RWPE2 (cell line): Measurements from ENCODE around the gene SLCO3A1.

Experiments used
- ATAC-seq: fragments of 200-7000 bp; cut with Tn5 transposase; 3 replicates; pipeline ENCODE4 v1.9.1; 2021; ENCODE audit warnings: low read depth
- DNase-seq: peaks from one replicate; pipeline ENCODE4 v3.0.0-alpha.2; 2020; ENCODE audit warnings: low spot score
- H3K27ac ChIP-seq: fragments of 450-650 bp; 2 replicates; pipeline ENCODE4 v1.5.1; 2017; ENCODE audit warnings: mild to moderate bottlenecking; ENCODE audit not compliant: poor library complexity, severe bottlenecking
- H3K27me3 ChIP-seq: fragments of 250-450 bp; sonication (Bioruptor Pico); 2 replicates; pipeline ENCODE4 v1.5.1; 2021; ENCODE audit warnings: mild to moderate bottlenecking, moderate library complexity; ENCODE audit not compliant: insufficient read depth, poor library complexity, severe bottlenecking
- H3K36me3 ChIP-seq: fragments of 250-450 bp; sonication (Bioruptor Pico); 2 replicates; pipeline ENCODE4 v1.5.1; 2020; ENCODE audit warnings: low read depth, mild to moderate bottlenecking, moderate library complexity
- H3K4me1 ChIP-seq: fragments of 250-450 bp; sonication (Bioruptor Pico); 2 replicates; pipeline ENCODE4 v1.5.1; 2021; ENCODE audit warnings: mild to moderate bottlenecking, moderate library complexity; ENCODE audit not compliant: insufficient read depth, poor library complexity, severe bottlenecking
- H3K4me3 ChIP-seq: fragments of 250-450 bp; sonication (Bioruptor Pico); 2 replicates; pipeline ENCODE4 v1.5.1; 2021; ENCODE audit warnings: mild to moderate bottlenecking, moderate library complexity; ENCODE audit not compliant: severe bottlenecking
- H3K9me3 ChIP-seq: fragments of 250-450 bp; sonication (Bioruptor Pico); 2 replicates; pipeline ENCODE4 v1.5.1; 2021; ENCODE audit warnings: mild to moderate bottlenecking, moderate library complexity; ENCODE audit not compliant: severe bottlenecking
- TF ChIP-seq, protein P1 (sequence below): fragments of 450-650 bp; IDR thresholded peaks from one replicate; pipeline ENCODE4 v1.5.1; 2017; ENCODE audit warnings: mild to moderate bottlenecking, moderate library complexity; ENCODE audit not compliant: poor library complexity, severe bottlenecking

Gene SLCO3A1

DNA sequence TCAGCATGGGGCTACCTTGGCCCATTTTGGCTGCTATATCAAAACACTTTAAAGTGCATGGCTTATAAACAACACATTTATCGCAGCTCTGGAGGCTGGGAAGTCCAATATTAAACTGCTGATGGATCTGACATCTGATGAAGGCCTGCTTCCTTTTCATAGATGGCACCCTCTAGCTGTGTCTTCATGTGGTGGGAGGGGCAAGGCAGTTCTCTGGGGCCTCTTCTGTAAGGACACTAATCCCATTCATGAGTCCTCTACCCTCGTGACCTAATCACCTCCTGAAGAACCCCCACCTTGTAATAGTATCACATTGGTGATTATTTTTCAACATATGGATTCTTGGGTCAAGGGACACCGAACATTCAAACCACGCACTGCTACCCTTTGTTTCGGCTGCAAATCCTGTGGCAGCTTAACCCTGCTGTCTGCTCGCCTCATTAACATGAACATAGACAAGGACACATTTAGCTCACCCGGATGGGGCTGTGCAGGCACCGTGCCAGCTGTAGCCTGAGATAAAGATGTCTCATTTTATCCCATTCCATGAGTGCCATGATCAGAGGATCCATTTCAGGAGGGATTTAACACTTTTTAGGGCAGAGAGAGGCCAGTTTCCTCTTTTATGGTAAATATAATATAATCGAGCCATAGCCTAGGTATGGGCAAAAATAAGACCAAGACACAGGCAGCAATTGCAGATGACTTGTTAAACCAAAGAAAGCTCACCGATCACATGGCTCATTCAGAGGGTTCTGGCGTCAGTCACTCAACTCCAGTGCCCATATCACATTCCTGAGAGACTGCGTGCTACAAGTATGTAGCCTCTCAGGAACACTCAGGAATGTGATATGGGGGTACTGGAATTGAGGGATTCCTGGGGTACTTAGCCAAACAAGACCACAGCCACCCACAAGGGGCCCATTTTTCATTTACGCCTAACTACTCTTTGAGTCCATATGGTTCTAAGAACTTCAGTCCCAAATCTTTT, 289.0 kb downstream of the SLCO3A1 start:
- ATAC-seq (no peak), DNase-seq (no peak)
- TF ChIP-seq, protein P1, sequence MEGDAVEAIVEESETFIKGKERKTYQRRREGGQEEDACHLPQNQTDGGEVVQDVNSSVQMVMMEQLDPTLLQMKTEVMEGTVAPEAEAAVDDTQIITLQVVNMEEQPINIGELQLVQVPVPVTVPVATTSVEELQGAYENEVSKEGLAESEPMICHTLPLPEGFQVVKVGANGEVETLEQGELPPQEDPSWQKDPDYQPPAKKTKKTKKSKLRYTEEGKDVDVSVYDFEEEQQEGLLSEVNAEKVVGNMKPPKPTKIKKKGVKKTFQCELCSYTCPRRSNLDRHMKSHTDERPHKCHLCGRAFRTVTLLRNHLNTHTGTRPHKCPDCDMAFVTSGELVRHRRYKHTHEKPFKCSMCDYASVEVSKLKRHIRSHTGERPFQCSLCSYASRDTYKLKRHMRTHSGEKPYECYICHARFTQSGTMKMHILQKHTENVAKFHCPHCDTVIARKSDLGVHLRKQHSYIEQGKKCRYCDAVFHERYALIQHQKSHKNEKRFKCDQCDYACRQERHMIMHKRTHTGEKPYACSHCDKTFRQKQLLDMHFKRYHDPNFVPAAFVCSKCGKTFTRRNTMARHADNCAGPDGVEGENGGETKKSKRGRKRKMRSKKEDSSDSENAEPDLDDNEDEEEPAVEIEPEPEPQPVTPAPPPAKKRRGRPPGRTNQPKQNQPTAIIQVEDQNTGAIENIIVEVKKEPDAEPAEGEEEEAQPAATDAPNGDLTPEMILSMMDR = no peak

DNA sequence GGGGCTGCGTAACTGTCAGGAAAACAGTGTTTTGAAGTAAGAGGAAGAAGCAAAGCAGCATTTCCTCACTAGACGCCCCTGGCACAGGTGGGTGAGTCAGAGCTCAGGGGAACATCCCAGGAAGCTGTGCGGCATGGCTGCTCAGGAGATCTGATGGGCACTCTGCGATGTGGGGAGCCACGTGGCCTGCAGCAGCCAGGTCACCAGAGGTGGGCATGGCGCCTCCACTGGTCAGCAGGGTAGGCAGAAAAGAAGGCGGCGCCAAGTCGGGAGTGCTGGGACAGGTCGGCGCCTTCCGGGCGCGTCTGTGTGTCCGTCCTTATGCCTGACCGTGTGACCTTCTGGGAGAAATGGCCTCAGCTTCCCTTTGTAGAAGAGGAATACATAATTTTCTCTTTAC, 290.3 kb downstream of the SLCO3A1 start:
- no peak for ATAC-seq
- Histone ChIP-seq H3K4me3 (no peak overlapping the region), H3K4me1 (peaks cover 9% of the 10 kb centered on the region), H3K27me3 (no peaks in the 10 kb centered on the region), H3K27ac (no peak overlapping the region), H3K36me3 (no peaks in the 10 kb centered on the region), H3K9me3 (no peaks in the 10 kb centered on the region)
- TF ChIP-seq, protein P1 = no peak
- DNase-seq = no peak

More for the DNA sequence above, 289.0 kb downstream of the SLCO3A1 start:
- Histone ChIP-seq H3K4me3 (no peak overlapping the region), H3K9me3 (no peaks in the 10 kb centered on the region), H3K27ac (no peak overlapping the region), H3K27me3 (no peaks in the 10 kb centered on the region), H3K36me3 (no peaks in the 10 kb centered on the region), H3K4me1 (peaks cover 9% of the 10 kb centered on the region)

DNA sequence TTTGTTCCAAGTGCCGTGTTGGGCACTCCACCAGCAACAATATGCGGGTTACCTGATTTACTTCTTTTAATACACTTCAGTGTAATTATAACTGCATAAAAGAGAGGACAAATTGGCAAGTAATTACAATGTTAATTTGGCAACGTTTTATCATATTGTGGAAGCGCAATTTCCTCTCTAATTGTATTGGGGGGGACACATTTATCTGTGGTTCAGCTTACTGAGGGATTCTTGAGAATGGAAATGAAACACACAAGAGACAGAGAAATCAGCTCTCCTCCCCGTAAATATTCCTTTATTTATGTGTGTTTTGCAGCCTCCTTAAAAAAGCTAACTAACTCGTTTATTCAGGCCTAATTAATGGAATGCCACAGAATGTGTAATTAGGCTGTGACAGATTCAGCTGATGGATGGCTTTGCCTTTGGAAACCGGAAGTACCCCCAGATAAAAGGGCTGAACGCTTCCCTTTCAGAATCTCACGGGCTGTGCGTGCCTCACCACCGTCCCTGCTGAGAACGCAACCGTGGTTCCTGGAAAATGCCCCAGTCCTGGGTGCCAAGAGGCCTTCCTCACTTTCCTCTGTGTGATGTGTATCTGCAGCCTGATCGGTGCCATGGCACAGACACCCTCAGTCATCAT, 293.1 kb downstream of the SLCO3A1 start:
- TF ChIP-seq, protein P1 = no peak
- 0 out of 2 replicates have a peak, but pooled peaks cover 4% of the 10 kb centered on the region for H3K36me3 ChIP-seq
- ATAC-seq (no peak), DNase-seq (no peak)
- H3K27me3 ChIP-seq = no peaks in the 10 kb centered on the region
- no peak overlapping the region for H3K4me3 ChIP-seq
- no peak overlapping the region for H3K27ac ChIP-seq
- H3K4me1 ChIP-seq = no peaks in the 10 kb centered on the region
- H3K9me3 ChIP-seq = no peaks in the 10 kb centered on the region

DNA sequence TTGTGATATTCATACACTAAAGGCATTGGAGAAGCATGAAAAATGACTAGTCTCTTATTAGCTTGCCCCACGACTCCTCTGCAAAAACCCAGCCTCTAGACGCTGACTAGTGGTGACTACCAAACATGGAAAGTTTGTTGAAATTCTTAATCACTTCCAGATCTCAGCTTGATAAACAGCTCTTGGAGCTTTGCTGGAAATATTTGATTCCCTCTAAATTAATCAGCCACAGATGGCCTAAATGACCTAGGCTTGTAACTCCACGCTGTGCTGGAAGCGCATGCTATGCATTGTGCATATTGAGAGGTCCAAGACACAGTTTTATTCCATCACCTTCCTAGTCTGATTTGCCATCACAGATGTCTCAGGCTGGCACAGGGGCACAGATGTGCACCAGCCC, 295.5 kb downstream of the SLCO3A1 start:
- no peaks in the 10 kb centered on the region for H3K27me3 ChIP-seq
- H3K4me3 ChIP-seq = no peak overlapping the region
- H3K36me3 ChIP-seq = 0 out of 2 replicates have a peak, but pooled peaks cover 6% of the 10 kb centered on the region
- peak; percentile 6 for DNase-seq
- no peaks in the 10 kb centered on the region for H3K4me1 ChIP-seq
- ATAC-seq = no peak
- no peak overlapping the region for H3K27ac ChIP-seq
- no peaks in the 10 kb centered on the region for H3K9me3 ChIP-seq
- TF ChIP-seq, protein P1 = no peak
